ENCODE measurements around the gene WNK2.

DNA sequence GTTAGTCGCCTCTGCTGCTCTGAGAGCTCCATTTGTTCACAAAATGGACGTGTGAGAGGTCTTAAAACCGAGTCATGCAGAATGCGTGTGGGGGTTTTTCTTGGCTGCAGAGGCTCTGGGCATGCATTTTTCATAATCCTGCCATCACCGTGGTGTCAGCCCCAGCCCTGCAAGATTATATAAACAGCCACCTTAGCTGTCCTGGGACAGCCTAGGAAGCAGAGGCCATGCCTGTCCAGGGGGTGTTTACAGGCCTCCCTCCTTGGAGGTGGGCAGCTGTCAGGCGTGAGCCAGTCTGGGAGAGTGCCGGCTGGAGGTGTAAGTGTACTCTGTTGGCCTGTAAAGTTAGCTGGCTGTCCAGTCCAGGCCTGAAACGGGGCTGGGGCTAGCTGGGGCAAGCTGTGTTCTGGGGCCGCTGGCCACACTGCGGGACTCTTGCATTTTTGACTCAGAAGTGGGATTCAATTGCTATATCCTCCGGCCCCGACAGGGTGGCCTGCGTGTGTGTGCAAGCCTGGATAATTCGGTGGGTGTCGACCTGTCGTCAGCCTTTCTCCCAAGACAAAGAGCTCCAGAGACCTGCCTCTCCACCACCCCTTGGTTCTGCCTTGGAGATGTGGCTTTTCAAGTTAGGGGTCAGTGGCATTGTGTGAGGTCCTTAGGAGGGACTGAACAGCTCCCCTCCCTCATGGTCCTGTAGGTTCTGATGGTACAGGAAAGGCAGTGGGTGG, 2.4 kb downstream of the WNK2 start:
- TF ChIP-seq POLR2A (IDR thresholded peaks at IDR 0.05; ENCODE audit: low read depth, low read length) (no peak), CEBPB (IDR thresholded peaks at IDR 0.05; ENCODE audit: low read depth, low read length) (no peak)
- TF ChIP-seq, protein P1, sequence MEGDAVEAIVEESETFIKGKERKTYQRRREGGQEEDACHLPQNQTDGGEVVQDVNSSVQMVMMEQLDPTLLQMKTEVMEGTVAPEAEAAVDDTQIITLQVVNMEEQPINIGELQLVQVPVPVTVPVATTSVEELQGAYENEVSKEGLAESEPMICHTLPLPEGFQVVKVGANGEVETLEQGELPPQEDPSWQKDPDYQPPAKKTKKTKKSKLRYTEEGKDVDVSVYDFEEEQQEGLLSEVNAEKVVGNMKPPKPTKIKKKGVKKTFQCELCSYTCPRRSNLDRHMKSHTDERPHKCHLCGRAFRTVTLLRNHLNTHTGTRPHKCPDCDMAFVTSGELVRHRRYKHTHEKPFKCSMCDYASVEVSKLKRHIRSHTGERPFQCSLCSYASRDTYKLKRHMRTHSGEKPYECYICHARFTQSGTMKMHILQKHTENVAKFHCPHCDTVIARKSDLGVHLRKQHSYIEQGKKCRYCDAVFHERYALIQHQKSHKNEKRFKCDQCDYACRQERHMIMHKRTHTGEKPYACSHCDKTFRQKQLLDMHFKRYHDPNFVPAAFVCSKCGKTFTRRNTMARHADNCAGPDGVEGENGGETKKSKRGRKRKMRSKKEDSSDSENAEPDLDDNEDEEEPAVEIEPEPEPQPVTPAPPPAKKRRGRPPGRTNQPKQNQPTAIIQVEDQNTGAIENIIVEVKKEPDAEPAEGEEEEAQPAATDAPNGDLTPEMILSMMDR (conservative IDR thresholded peaks at IDR 0.05; ENCODE audit: low read depth, low read length): no peak

Data from IMR-90 (cell line).